Lung (tissue), 12 donors: Measurements from ENCODE around the gene ESR1. TPM values are rescaled to one million over a fixed set of nuclear protein-coding genes. Genes with fewer than 3 reads are reported as not detected.
"Not testable (repeated sequence)": the region's sequence is repeated elsewhere in the genome, so short reads cannot be mapped to it uniquely, and the experiment has no call there.

Experiments used
- ATAC-seq: fragments of 200-7000 bp; cut with Tn5 transposase; one replicate; pipeline ENCODE4 v1.9.1; 2020; ENCODE audit warnings: moderate number of reproducible peaks; ENCODE audit not compliant: insufficient read depth, low FRiP score
- DNase-seq, 3 donors: peaks; one replicate each; pipeline ENCODE4 v3.0.0-alpha.2; 2013 to 2017
- H3K27ac ChIP-seq, 2 donors: one replicate each; pipeline ENCODE4 v1.5.1; 2013; ENCODE audit warnings: mild to moderate bottlenecking in 2 of 2, moderate library complexity in 2 of 2, control low read depth in 1 of 2, inconsistent platforms in 1 of 2, low read depth in 1 of 2, low read length in 1 of 2
- H3K27me3 ChIP-seq, 3 donors: one replicate each; pipeline ENCODE4 v1.5.1; 2013; ENCODE audit warnings: low read length in 2 of 3; ENCODE audit not compliant: control insufficient read depth in 3 of 3, insufficient read depth in 3 of 3
- H3K36me3 ChIP-seq, 4 donors: one replicate each; pipeline ENCODE4 v1.5.1; 2013; ENCODE audit warnings: low read length in 4 of 4, mild to moderate bottlenecking in 1 of 4, moderate library complexity in 1 of 4; ENCODE audit not compliant: control insufficient read depth in 4 of 4, insufficient read depth in 4 of 4
- H3K4me1 ChIP-seq, 5 donors: one replicate each; pipeline ENCODE4 v1.5.1; 2013; ENCODE audit warnings: low read length in 5 of 5, mild to moderate bottlenecking in 2 of 5, moderate library complexity in 1 of 5; ENCODE audit not compliant: control insufficient read depth in 5 of 5, insufficient read depth in 5 of 5
- H3K4me3 ChIP-seq: one replicate; pipeline ENCODE4 v1.5.1; 2013; ENCODE audit warnings: mild to moderate bottlenecking, control low read depth, moderate library complexity
- H3K9ac ChIP-seq, 2 donors: one replicate each; pipeline ENCODE4 v1.5.1; 2013; ENCODE audit warnings: low read length in 2 of 2, control low read depth in 1 of 2; ENCODE audit not compliant: insufficient read depth in 1 of 2
- H3K9me3 ChIP-seq, 4 donors: one replicate each; pipeline ENCODE4 v1.5.1; 2013; ENCODE audit warnings: low read length in 3 of 4, mild to moderate bottlenecking in 1 of 4, moderate library complexity in 1 of 4; ENCODE audit not compliant: control insufficient read depth in 4 of 4, insufficient read depth in 3 of 4
- WGBS, 2 donors: extraction: QIAGEN DNeasy Blood & Tissue Kit; methylation state at CpG; one replicate each; pipeline ENCODE4 v1.1.7; 2013; 5-methylcytosine and 5-hydroxymethylcytosine counted together
- polyA plus RNA-seq, 2 donors: library from polyadenylated mRNA; stranded (reverse); fragments of 200-250 nt; gene quantifications; one replicate each; pipeline ENCODE4 v1.2.1, GENCODE V29; 2013
- total RNA-seq, 2 donors: library from RNA; depleted of rRNA in 1 of 2; stranded (reverse); fragments of >200 nt in 1 of 2; gene quantifications; one replicate each; pipeline ENCODE4 v1.2.1, GENCODE V29; 2014 to 2021
- TF ChIP-seq, protein P1 (sequence below): IDR thresholded peaks from 2 replicates; pipeline ENCODE4 v1.5.1; 2012; ENCODE audit warnings: mild to moderate bottlenecking; ENCODE audit errors: control extremely low read depth, extremely low read depth
- donor health status: control.
- donor health status: control.
- donor health status: Bipolar disorder and iron deficiency.
- donor health status: healthy.
- donor health status: DM: yes; HTN: yes; CAD: no.

Gene ESR1
- total and polyA plus RNA-seq, 4 donors: 0.14 to 3.7 (median 0.78) TPM

DNA sequence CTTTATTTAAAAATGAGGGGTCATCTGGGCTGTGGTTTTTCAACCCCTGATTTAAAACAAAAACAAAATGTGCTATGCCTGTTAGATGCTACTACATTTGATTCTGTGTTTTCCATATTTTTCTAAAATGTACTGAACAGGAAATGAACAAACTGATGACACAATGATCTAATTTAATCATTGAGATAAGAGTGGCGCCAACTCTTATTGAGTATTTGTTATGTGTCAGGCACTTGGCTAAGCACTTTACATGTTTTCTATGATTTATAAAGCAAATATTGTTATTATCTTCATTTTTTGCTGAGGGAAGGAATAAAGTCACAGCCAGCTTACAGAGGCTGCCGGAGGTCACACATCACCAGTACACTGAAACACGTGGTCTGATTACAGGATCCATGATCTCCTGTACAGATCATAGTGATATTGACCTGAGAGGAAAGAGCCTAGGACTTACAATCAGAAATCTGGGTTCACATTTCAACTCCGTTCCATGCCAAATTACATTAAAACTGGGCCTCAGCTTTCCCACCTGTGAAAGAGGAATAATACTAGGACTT, 166.7 kb downstream of the ESR1 start:
- DNase-seq (no peak), ATAC-seq (no peak)
- TF ChIP-seq, protein P1, sequence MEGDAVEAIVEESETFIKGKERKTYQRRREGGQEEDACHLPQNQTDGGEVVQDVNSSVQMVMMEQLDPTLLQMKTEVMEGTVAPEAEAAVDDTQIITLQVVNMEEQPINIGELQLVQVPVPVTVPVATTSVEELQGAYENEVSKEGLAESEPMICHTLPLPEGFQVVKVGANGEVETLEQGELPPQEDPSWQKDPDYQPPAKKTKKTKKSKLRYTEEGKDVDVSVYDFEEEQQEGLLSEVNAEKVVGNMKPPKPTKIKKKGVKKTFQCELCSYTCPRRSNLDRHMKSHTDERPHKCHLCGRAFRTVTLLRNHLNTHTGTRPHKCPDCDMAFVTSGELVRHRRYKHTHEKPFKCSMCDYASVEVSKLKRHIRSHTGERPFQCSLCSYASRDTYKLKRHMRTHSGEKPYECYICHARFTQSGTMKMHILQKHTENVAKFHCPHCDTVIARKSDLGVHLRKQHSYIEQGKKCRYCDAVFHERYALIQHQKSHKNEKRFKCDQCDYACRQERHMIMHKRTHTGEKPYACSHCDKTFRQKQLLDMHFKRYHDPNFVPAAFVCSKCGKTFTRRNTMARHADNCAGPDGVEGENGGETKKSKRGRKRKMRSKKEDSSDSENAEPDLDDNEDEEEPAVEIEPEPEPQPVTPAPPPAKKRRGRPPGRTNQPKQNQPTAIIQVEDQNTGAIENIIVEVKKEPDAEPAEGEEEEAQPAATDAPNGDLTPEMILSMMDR: no peak
- Histone ChIP-seq H3K27ac (no peak overlapping the region), H3K36me3 (no peaks in the 10 kb centered on the region), H3K4me3 (no peak overlapping the region), H3K27me3 (no peaks in the 10 kb centered on the region), H3K9ac (no peak overlapping the region), H3K9me3 (peaks cover 0 to 2% (median 0%) of the 10 kb centered on the region in 4 donors), H3K4me1 (no peaks in the 10 kb centered on the region)
- WGBS, 2 donors: 70 to 87% methylated on average over 4 of the region's 4 CpGs

DNA sequence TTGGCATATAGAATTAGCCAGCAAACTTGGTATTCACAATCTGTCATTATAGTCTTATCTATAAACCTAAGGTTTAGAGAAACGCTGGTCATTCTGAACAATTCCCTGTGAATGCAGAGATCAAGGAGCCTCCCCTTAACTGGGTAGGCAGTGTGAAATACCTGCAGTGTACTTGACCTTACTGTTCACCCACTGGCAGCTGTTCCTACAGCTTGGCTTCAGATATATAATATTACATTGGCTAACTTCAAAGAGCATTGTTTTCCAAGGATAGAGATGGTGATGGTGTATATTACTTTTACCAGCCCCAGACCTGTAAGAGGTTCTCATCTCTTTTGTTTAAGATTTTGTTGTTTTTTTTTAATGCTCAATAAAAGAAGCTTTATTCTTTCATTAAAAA, 168.3 kb downstream of the ESR1 start:
- Histone ChIP-seq H3K27me3 (no peaks in the 10 kb centered on the region), H3K27ac (no peak overlapping the region), H3K36me3 (no peaks in the 10 kb centered on the region), H3K9ac (no peak overlapping the region), H3K9me3 (no peaks in the 10 kb centered on the region), H3K4me1 (no peaks in the 10 kb centered on the region), H3K4me3 (no peak overlapping the region)
- DNase-seq: no peak
- WGBS, 2 donors: 77% methylated on average over 1 of the region's 1 CpG
- TF ChIP-seq, protein P1: no peak
- ATAC-seq: no peak

DNA sequence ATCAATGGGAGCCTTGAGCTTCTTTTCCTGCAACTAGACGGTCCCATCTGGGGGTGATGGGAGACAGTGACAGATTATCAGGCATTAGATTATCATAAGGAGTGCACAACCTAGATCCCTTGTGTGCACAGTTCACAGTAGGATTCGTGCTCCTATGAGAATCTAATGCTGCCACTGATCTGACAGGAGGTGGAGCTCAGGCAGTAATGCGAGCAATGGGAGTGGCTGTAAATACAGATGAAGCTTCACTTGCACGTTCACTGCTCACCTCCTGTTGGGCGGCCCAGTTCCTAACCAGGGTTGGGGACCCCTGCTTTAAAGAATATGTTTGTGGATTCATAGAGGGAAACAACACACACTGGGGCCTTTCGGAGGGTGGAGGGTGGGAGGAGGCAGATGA, 180.7 kb downstream of the ESR1 start:
- not testable (repeated sequence) for H3K9me3 ChIP-seq, H3K27ac ChIP-seq, H3K36me3 ChIP-seq, H3K4me3 ChIP-seq, H3K4me1 ChIP-seq, ATAC-seq, H3K9ac ChIP-seq, DNase-seq, H3K27me3 ChIP-seq
- WGBS, 2 donors: 53 to 76% methylated on average over 6 of the region's 6 CpGs

DNA sequence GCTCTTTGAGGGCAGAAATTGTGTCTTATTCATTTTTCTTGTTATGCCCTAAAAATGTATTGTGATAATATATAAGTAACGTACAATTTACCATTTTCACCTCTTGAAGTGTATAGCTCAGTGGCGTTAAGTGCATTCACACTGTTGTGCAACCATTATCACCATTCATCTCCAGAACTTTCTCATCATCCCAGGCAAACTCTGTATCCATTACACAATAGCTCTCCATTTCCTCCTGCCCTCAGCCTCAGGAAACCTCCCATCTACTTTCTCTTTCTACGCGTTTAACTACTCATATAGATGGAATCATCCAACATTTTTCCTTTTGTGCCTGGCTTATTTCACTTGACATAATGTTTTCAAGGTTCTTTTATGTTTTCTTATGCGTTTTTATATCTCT, 184.6 kb downstream of the ESR1 start:
- DNase-seq: no peak
- no peaks in the 10 kb centered on the region for H3K27me3 ChIP-seq
- 71 to 75% methylated on average over 5 of the region's 5 CpGs for WGBS, 2 donors
- peaks cover 0 to 6% (median 0%) of the 10 kb centered on the region in 4 donors for H3K9me3 ChIP-seq
- H3K27ac ChIP-seq: no peak overlapping the region
- no peaks in the 10 kb centered on the region for H3K4me1 ChIP-seq
- no peak overlapping the region for H3K9ac ChIP-seq
- H3K4me3 ChIP-seq: no peak overlapping the region
- no peaks in the 10 kb centered on the region for H3K36me3 ChIP-seq
- ATAC-seq: no peak
- TF ChIP-seq, protein P1: no peak
